Caco-2 (cell line): ENCODE measurements around the gene CNOT2. TPM values are rescaled to one million over a fixed set of nuclear protein-coding genes. Genes with fewer than 3 reads are reported as not detected.

Experiments used
- BruUV-seq: library from RNA; stranded (reverse); fragments of 400-500 nt; replicated peaks from 2 replicates; lab custom pipeline; 2021; lab: Mats Ljungman, UMichigan
- CTCF ChIA-PET: fragments of 300-600 bp; sonication (Branson Sonifier 250); formaldehyde crosslinking; loops from one replicate; lab custom pipeline; 2022; ENCODE audit warnings: antibody characterized with exemption; lab: Charles Lee
- POLR2A ChIA-PET: fragments of 300-600 bp; sonication (Branson Sonifier 250); formaldehyde crosslinking; loops from one replicate; lab custom pipeline; 2022; ENCODE audit warnings: antibody characterized with exemption; lab: Charles Lee
- DNase-seq, 2 experiments: peaks; one replicate each; pipeline versions ENCODE4 v3.0.0 to v3.0.0-alpha.2; 2020 to 2022
- H3K27me3 ChIP-seq: replicated peaks from 2 replicates; pipeline ENCODE4 v1.6.0; 2011; ENCODE audit warnings: low read length; ENCODE audit not compliant: control insufficient read depth, insufficient read depth
- H3K36me3 ChIP-seq: 2 replicates; pipeline ENCODE4 v1.5.1; 2011; ENCODE audit warnings: low read length; ENCODE audit not compliant: control insufficient read depth, insufficient read depth
- H3K4me1 ChIP-seq: fragments of 250-450 bp; sonication (Bioruptor Pico); 2 replicates; pipeline ENCODE4 v1.5.1; 2020; ENCODE audit warnings: mild to moderate bottlenecking
- H3K4me3 ChIP-seq: 2 replicates; pipeline ENCODE4 v1.5.1; 2011; ENCODE audit warnings: low read depth, mild to moderate bottlenecking, control low read depth, low read length
- H3K9me3 ChIP-seq: fragments of 250-450 bp; sonication (Bioruptor Pico); 2 replicates; pipeline ENCODE4 v1.5.1; 2020; ENCODE audit warnings: mild to moderate bottlenecking, moderate library complexity
- H3K27ac Mint-ChIP-seq: one replicate; pipeline ENCODE4 v1.8.0; 2022; ENCODE audit warnings: mixed read lengths; ENCODE audit not compliant: unreplicated experiment
- H3K27me3 Mint-ChIP-seq: one replicate; pipeline ENCODE4 v1.8.0; 2022; ENCODE audit warnings: mixed read lengths; ENCODE audit not compliant: insufficient read depth, unreplicated experiment
- H3K36me3 Mint-ChIP-seq: one replicate; pipeline ENCODE4 v1.8.0; 2022; ENCODE audit warnings: mild to moderate bottlenecking, mixed read lengths; ENCODE audit not compliant: insufficient read depth, unreplicated experiment
- H3K4me1 Mint-ChIP-seq: one replicate; pipeline ENCODE4 v1.8.0; 2022; ENCODE audit warnings: low read depth, mixed read lengths; ENCODE audit not compliant: unreplicated experiment
- H3K4me3 Mint-ChIP-seq: one replicate; pipeline ENCODE4 v1.8.0; 2022; ENCODE audit warnings: mild to moderate bottlenecking, moderate library complexity, mixed read lengths; ENCODE audit not compliant: unreplicated experiment
- H3K9me3 Mint-ChIP-seq: one replicate; pipeline ENCODE4 v1.8.0; 2022; ENCODE audit warnings: mixed read lengths; ENCODE audit not compliant: unreplicated experiment
- CTCF ChIP-seq, 2 experiments: fragments of 200-600 bp in 1 of 2; IDR thresholded peaks; 1 replicate in 1 of 2; 2 replicates in 1 of 2; pipeline versions ENCODE4 v1.5.1 to v1.8.0; 2011 to 2022; ENCODE audit warnings: antibody characterized with exemption in 1 of 2, control low read depth in 1 of 2, inconsistent platforms in 1 of 2, low read depth in 1 of 2, low read length in 1 of 2, mild to moderate bottlenecking in 1 of 2, moderate library complexity in 1 of 2; ENCODE audit not compliant: insufficient read depth in 1 of 2, severe bottlenecking in 1 of 2, unreplicated experiment in 1 of 2
- intact Hi-C: fragments of 100-400 bp; cut with micrococcal nuclease; formaldehyde crosslinking; loops from one replicate; pipeline ENCODE4 v1.10.0; 2022; ENCODE audit not compliant: unreplicated experiment
- total RNA-seq: library from RNA; stranded (reverse); gene quantifications from 2 replicates; pipeline ENCODE4 v1.2.3, GENCODE V29; 2022

Gene CNOT2
- total RNA-seq, 1 experiment from 2014 or later, result 83.5 TPM

DNA sequence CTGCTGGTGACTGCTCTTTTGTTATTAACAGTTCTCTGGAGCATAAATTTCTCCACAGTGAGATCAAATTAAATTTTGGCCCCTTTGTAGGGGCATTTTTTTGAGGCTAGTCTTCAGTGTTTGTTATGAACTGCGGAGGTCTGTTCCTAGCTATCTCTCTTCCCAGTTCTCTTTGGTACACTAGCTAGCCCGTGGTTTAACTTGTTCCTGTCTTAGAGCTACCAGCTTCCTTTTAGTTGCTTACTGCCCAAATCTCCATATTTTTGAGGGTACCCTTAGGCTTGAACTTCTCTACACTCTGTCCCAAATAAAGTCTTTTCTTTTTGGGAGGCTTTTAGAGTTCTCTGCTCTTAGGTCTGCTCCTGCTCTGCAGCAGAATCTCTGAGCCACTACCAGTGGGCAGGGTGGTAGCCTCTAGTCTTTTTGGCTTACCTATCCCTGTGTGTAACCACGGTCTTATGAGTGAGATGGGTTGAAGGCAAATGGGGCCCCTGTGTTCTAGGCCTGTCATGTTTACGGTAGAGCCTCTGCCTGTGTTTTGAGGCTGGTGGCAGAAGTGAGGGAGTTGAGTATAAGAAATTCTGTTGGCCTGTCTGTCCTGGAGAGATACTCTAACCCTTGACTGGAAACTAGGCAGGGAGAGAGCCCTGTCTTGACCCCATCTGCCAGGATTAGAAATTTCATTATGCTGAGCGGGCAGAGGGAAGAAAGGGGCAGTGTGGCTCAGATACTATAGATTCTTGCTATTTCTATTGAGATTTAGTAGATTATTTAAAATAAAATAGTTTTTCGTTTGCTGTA, 21.0 kb downstream of the CNOT2 start:
- no peak overlapping the region for H3K27ac Mint-ChIP-seq

DNA sequence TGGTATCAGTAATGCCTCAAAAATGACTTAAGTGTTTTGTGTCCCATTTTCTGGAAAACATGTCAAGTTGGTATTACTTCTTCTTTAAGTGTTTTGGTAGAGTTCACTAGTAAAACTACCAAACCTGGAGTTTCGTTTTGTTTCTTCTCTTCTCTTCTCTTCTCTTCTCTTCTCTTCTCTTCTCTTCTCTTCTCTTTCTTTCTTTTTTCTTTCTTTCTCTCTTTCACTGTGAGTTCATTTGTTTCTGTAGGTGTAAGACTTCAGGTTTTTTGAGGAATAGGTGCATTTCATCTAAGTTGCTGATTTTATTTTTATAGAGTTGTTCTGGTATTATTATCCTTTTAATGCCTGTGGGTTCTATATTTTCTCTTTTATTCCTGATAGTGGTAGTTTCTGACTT, 21.9 kb downstream of the CNOT2 start:
- no TSS peak for BruUV-seq
- intact Hi-C loops, result no loop called here
- POLR2A ChIA-PET, result no interaction called here
- H3K4me1 Mint-ChIP-seq, result peaks cover 16% of the 10 kb centered on the region
- Histone ChIP-seq H3K36me3 (no peaks in the 10 kb centered on the region), H3K27me3 (no peaks in the 10 kb centered on the region), H3K4me1 (peaks cover 4% of the 10 kb centered on the region; the same call in 1 of the 2 replicates), H3K9me3 (no peaks in the 10 kb centered on the region; the same call in 1 of the 2 replicates), H3K4me3 (no peak overlapping the region)
- H3K27ac Mint-ChIP-seq, result no peak overlapping the region
- no peak overlapping the region for H3K4me3 Mint-ChIP-seq
- CTCF ChIA-PET, result no interaction called here
- peaks cover 10% of the 10 kb centered on the region for H3K9me3 Mint-ChIP-seq
- peaks cover 25% of the 10 kb centered on the region for H3K36me3 Mint-ChIP-seq
- no peaks in the 10 kb centered on the region for H3K27me3 Mint-ChIP-seq
- no peak for DNase-seq
- TF ChIP-seq CTCF (IDR thresholded peaks at IDR 0.05; ENCODE audit: insufficient read depth in 1 of 2, low read depth in 1 of 2, low read length in 1 of 2, severe bottlenecking in 1 of 2, unreplicated experiment in 1 of 2), result no peak

More for the DNA sequence above, 21.0 kb downstream of the CNOT2 start:
- H3K36me3 Mint-ChIP-seq, result peaks cover 25% of the 10 kb centered on the region
- TF ChIP-seq CTCF (IDR thresholded peaks at IDR 0.05; ENCODE audit: insufficient read depth in 1 of 2, low read depth in 1 of 2, low read length in 1 of 2, severe bottlenecking in 1 of 2, unreplicated experiment in 1 of 2), result no peak
- peaks cover 16% of the 10 kb centered on the region for H3K4me1 Mint-ChIP-seq
- DNase-seq, result no peak
- no peaks in the 10 kb centered on the region; the same call in 1 of the 2 replicates for H3K4me1 ChIP-seq
- H3K27me3 Mint-ChIP-seq, result no peaks in the 10 kb centered on the region
- no peak overlapping the region for H3K4me3 Mint-ChIP-seq
- BruUV-seq, result no TSS peak
- H3K9me3 ChIP-seq, result no peaks in the 10 kb centered on the region; the same call in 1 of the 2 replicates
- CTCF ChIA-PET, result no interaction called here
- H3K36me3 ChIP-seq, result no peaks in the 10 kb centered on the region
- intact Hi-C loops, result no loop called here
- no peaks in the 10 kb centered on the region for H3K27me3 ChIP-seq
- no peak overlapping the region for H3K4me3 ChIP-seq
- peaks cover 10% of the 10 kb centered on the region for H3K9me3 Mint-ChIP-seq
- POLR2A ChIA-PET, result no interaction called here

DNA sequence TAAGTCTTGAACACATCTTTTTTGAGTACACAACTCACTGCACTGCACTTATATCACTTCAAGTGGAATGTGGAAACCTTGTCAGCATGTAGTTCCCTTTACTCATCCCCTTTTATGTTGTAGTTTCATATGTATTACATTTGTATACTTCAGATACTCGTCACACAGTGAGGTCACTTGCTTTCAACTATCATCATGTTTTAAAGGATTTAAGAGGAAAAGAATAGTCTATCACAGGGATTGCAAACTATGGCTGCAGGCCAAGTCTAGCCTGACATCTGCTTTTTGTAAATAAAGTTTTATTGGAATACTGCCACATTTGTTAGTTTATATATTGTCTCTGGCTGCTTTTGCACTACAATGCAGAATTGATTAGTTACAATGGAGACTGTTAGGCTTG, 24.3 kb downstream of the CNOT2 start:
- H3K4me1 Mint-ChIP-seq, result peaks cover 23% of the 10 kb centered on the region
- BruUV-seq, result no TSS peak
- no peaks in the 10 kb centered on the region for H3K27me3 ChIP-seq
- CTCF ChIA-PET, result no interaction called here
- intact Hi-C loops, result no loop called here
- no peak overlapping the region for H3K27ac Mint-ChIP-seq
- peaks cover 19% of the 10 kb centered on the region for H3K36me3 Mint-ChIP-seq
- peaks cover 10% of the 10 kb centered on the region for H3K9me3 Mint-ChIP-seq
- no peaks in the 10 kb centered on the region; the same call in 1 of the 2 replicates for H3K9me3 ChIP-seq
- no peak for DNase-seq
- no peak overlapping the region for H3K4me3 Mint-ChIP-seq
- no peaks in the 10 kb centered on the region for H3K36me3 ChIP-seq
- POLR2A ChIA-PET, result no interaction called here
- peaks cover 15% of the 10 kb centered on the region for H3K4me1 ChIP-seq
- TF ChIP-seq CTCF (IDR thresholded peaks at IDR 0.05; ENCODE audit: insufficient read depth in 1 of 2, low read depth in 1 of 2, low read length in 1 of 2, severe bottlenecking in 1 of 2, unreplicated experiment in 1 of 2), result no peak
- no peak overlapping the region for H3K4me3 ChIP-seq
- H3K27me3 Mint-ChIP-seq, result no peaks in the 10 kb centered on the region
